ENCODE measurements around the gene CD244.

- TF ChIP-seq CTCF (IDR thresholded peaks at IDR 0.05): no peak
- no peak for TF ChIP-seq POLR2A (IDR thresholded peaks at IDR 0.05)
Measured at GRCh38 chr1:160860840-160861505, 1.7 kb downstream of the CD244 start.
